SKM-1 treated with dmso at 0.1 percent for 144 hours (cell line): ENCODE results near the gene CSRP1.
A peak's percentile ranks its signal among the peaks of the same experiment; 100 is the strongest.

Source experiments
- DNase-seq: peaks from one replicate; lab custom pipeline; 2025; ENCODE audit not compliant: unreplicated experiment; lab: John Stamatoyannopoulos, UW

Gene CSRP1

GRCh38 chr1:201513498-201514243 lies 6.7 kb upstream of the CSRP1 start:
- DNase-seq = no peak

- DNase-seq = peak; percentile 94
These were observed 5.1 kb upstream of the CSRP1 start for GRCh38 chr1:201511941-201512539.

DNA sequence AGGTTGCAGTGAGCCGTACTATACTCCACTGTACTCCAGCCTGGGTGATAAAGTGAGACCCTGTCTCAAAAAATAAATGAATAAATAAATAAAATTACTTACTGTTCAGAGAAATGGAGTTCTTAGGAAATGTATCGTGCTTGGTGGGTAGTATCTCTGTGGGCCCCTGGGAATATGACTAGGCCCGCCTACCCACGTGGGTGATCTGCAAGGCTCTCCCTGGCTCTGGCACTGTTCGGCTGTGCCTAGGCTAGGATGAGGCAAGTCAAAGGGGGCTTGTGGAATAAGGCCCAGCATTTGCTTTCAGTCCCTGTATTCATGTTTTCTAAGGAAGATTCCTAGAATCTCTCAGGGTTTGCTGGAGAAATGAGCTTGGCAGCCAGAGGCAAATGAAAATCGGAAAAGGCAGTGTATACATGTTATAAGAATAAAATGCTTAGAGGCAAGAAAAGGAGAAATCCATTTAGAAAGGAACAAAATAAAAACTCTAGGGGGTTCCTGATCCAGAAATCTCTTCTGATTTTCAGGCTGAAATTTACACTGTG lies 4.5 kb upstream of the CSRP1 start:
- no peak for DNase-seq

GRCh38 chr1:201510734-201511133 lies 3.8 kb upstream of the CSRP1 start:
- DNase-seq = no peak

GRCh38 chr1:201509601-201510374 lies 2.9 kb upstream of the CSRP1 start:
- DNase-seq = no peak

GRCh38 chr1:201508809-201509208 lies 1.9 kb upstream of the CSRP1 start:
- no peak for DNase-seq

- no peak for DNase-seq
These were observed 395 bp upstream of the CSRP1 start for GRCh38 chr1:201507360-201507675.

GRCh38 chr1:201506092-201506491 lies 831 bp downstream of the CSRP1 start:
- DNase-seq = no peak

DNA sequence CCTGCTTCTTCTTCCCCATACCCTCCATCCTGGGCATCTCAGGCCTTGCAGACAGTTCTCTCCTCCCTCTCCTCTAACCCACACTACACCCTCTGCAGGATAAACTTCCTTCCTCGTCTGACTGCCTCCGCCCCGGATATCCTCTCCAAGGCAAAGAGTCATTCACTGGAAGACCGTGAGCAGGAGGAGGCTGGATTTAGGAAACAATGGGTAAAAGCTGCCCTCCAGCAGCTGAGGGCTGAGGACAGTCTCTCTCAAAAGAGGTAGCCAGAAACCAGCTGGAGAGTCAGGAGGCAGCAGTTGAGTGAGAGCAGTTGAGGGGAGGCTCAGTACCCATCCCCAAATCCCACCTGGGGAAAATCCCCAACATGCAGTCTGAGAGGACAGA lies 1.4 kb downstream of the CSRP1 start:
- peak; percentile 17 for DNase-seq

GRCh38 chr1:201504799-201505502 lies 2.0 kb downstream of the CSRP1 start:
- no peak for DNase-seq

DNA sequence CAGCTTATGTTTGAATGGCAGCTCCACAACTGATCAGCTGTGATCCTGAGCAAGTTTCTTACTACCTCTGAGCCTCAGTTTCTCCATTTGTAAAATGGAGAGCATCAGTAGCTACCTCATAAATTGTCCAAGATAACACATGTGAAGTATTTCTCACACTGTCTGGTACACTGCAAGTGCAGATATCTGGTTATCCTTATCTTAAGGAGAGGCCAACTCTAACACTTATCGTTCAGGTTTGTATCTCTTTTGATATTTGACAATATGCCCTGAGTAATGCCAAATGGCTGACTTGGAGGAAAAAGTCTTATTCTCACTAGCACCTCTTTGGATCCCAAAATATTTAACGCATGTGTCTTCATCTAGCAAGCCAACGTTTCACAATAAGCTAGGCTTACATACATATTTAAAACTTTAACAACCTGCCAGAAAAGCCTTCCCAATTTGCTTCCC lies 2.7 kb downstream of the CSRP1 start:
- no peak for DNase-seq

DNA sequence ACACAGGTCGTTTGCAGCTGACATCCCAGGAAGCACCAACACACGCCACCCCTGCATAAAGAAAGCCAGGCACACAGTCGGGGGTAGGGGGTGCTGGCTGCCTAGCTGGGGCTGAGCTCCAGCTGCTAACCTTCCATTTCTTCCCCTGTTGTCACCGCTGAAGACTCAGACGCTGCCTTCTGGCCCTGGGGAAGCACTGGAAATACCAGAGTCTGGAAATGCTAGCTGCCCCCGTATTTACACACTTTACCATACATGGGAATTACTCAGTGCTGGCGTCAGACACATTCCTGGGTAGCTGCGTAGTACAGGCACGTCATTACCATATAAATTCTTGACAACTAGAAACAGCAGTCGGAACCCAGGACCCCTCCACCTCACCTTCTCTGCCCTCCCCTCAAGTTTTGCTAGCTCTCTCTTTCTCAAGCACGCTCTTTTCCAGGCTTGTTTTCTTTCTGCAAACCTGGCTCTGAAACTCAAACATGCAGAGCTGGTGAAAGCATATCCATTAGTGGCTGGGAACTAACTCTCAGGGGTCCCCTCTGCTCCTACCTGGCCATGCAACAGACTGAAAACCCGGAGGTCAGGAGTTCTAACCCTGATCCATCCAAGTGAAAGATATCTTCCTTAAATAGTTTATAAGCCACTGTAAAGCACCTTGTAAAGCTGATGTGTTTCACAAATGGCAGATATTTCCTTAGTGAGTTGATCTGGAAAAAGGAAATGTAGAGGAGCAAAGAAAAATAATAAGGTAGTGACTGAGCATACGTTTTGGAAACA lies 3.3 kb downstream of the CSRP1 start:
- DNase-seq = no peak

GRCh38 chr1:201502511-201502857 lies 4.4 kb downstream of the CSRP1 start:
- no peak for DNase-seq

DNA sequence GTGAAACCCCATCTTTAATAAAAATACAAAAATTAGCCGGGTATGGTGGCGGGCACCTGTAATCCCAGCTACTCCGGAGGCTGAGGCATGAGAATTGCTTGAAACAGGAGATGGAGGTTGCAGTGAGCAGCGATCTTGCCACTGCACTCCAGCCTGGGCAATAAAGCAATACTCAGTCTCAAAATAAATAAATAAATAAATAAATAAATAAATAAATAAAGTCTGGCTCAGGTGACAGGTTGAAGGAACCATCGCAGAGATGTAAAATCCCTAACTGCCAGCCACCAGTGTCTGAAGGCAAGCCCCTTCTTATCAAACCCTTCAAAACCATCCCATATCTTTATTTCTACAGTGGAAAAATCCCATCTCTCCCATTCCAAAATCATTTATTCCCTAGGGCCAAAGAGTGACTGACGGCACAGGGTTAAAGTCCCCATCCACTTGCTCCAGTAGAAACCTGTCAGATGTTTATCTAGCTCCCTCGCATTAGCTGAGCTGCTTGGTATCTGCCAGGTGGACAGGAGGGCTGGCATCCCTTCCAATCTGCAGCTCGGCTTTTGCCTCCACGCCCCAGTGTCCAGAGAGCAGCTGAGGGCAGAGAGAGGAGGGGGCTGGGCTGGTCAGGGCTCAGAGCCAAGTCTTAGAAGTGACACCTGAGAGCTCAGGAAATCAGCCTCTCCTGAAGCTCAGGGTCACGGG lies 5.0 kb downstream of the CSRP1 start:
- DNase-seq = no peak

GRCh38 chr1:201501144-201501543 lies 5.8 kb downstream of the CSRP1 start:
- no peak for DNase-seq

GRCh38 chr1:201500670-201501120 lies 6.2 kb downstream of the CSRP1 start:
- no peak for DNase-seq

- no peak for DNase-seq
These were observed 6.9 kb downstream of the CSRP1 start for GRCh38 chr1:201499795-201500669.

DNA sequence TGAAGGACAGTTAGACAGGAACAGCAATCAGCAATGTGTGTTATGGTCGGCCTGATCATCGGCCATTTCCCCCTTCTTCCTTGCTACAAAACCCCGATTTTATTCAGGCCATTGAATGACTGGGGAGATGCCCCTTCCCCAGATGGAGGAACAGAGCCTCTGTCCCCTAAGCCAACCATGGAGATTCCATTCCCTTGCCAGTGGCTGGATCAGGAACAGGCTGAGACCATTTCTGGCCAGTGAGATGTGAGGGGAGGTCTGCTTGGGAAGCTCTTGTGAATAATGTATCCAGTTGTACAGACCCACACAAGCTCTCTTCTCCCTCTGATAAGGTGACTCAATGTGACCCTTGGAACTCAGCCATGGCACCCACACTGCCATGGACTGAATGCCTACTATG lies 7.7 kb downstream of the CSRP1 start:
- no peak for DNase-seq

DNA sequence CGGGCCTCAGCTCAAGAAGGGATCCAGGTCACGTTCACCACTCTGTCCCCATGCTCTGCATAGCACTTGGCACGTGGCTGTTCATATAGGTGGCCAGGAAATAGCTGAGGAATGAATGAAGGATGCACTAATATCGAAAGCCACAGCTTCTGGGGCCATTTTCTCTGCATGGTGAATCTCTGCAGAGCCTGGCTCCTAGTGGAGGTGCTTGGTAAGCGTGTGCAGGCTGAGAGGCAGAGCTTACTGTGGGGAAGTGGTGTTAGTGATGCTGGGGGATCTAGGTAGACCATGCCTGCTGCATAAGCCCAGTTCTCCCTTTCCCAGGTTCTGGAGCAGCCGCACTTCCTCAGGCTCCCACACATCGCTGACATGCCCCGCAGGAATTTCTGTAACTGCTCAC lies 8.3 kb downstream of the CSRP1 start:
- DNase-seq = no peak
